Heart left ventricle (tissue), 13 donors: Measurements from ENCODE around the gene CCT2.

ENCODE experiments used
- POLR2A ChIP-seq, 2 donors: fragments of 450-650 bp; IDR thresholded peaks; one replicate each; pipeline ENCODE4 v1.6.1; 2017; ENCODE audit warnings: antibody characterized with exemption in 2 of 2, mild to moderate bottlenecking in 2 of 2, moderate library complexity in 2 of 2
- TF ChIP-seq, protein P1 (sequence below), 12 donors: fragments of 200-600 bp; sonication (generic) in 4 of 12; IDR thresholded peaks; one replicate each; pipeline versions ENCODE4 v1.5.0 to v1.8.0; 2018 to 2022; ENCODE audit warnings: antibody characterized with exemption in 12 of 12, mild to moderate bottlenecking in 5 of 12
- donor health status: ischemic (EF 13 %, LVEDD 7.1; RV severe dilation, severe dysfunction).
- donor health status: DM: no; HTN: yes; CAD: no.
- donor health status: DM: no; HTN: no; CAD: no.
- donor health status: ischemic (EF 25% LVEDD 6.9; RV normal size, moderate dysfunction).
- donor health status: ischemic (EF 25% LVEDD 5.7; RV mildly dilated, moderate dysfunction).
- donor health status: ischemic (EF 35%, LVEDD 5.7; RV mildly dilated, moderate dysfunction).
- donor health status: nonischemic (EF 11% LVEDD 7.7; RV severe dilation, severe dysfunction).
- donor health status: DM: yes; HTN: yes; CAD: no.
- donor health status: PGD.
- donor health status: ischemic (EF 29% LVEDD 5.4; RV normal size, mild dysfunction).
- donor health status: nonischemic (EF 23%, LVEDD 6.1; RV moderate dilation, normal function).

DNA sequence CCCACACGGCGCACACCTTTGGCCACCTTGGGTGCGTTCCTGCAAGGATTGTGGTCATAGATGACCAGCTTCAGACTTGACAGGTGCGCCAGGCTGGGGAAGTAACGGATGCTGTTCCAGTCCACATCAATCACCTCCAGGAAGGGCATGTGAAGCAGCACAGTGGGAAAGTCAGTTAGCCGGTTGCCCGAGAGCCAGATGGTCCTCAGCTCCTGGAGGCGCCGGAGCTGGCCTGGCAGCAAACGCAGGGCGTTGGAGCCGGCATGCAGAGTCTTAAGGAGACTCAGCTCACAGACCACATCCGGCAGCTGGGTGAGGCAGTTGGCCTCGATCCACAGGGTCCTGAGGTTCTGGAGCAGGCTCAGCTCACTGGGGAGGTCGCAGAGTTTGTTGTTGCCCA, 24.9 kb downstream of the CCT2 start:
- TF ChIP-seq, protein P1, sequence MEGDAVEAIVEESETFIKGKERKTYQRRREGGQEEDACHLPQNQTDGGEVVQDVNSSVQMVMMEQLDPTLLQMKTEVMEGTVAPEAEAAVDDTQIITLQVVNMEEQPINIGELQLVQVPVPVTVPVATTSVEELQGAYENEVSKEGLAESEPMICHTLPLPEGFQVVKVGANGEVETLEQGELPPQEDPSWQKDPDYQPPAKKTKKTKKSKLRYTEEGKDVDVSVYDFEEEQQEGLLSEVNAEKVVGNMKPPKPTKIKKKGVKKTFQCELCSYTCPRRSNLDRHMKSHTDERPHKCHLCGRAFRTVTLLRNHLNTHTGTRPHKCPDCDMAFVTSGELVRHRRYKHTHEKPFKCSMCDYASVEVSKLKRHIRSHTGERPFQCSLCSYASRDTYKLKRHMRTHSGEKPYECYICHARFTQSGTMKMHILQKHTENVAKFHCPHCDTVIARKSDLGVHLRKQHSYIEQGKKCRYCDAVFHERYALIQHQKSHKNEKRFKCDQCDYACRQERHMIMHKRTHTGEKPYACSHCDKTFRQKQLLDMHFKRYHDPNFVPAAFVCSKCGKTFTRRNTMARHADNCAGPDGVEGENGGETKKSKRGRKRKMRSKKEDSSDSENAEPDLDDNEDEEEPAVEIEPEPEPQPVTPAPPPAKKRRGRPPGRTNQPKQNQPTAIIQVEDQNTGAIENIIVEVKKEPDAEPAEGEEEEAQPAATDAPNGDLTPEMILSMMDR (IDR thresholded peaks at IDR 0.05) = no peak
- no peak for TF ChIP-seq POLR2A (IDR thresholded peaks at IDR 0.05)
